Left ventricle myocardium superior (tissue), 1 donor: ENCODE measurements around the gene AGTRAP. TPM values are rescaled to one million over a fixed set of nuclear protein-coding genes. Genes with fewer than 3 reads are reported as not detected.

Source experiments
- ATAC-seq: fragments of 200-7000 bp; cut with Tn5 transposase; one replicate; pipeline ENCODE4 v1.9.1; 2020; ENCODE audit warnings: mild to moderate bottlenecking, moderate library complexity
- DNase-seq: peaks from one replicate; pipeline ENCODE4 v3.0.0-alpha.2; 2020
- intact Hi-C: fragments of 100-400 bp; cut with micrococcal nuclease; formaldehyde crosslinking; loops from one replicate; pipeline ENCODE4 v1.11.0; 2022
- total RNA-seq: library from RNA; stranded (reverse); fragmentation: NEBNext Ultra II Directional; extraction: Animal tissue kit (Norgen Biotek cat#: 25700); gene quantifications from one replicate; pipeline ENCODE4 v1.2.1, GENCODE V29; 2021
- donor health status: DM: no; HTN: yes; CAD: no; lungs with severe emphysema.

The AGTRAP gene
- total RNA-seq, 1 donor from 2014 or later = 13.4 TPM

DNA sequence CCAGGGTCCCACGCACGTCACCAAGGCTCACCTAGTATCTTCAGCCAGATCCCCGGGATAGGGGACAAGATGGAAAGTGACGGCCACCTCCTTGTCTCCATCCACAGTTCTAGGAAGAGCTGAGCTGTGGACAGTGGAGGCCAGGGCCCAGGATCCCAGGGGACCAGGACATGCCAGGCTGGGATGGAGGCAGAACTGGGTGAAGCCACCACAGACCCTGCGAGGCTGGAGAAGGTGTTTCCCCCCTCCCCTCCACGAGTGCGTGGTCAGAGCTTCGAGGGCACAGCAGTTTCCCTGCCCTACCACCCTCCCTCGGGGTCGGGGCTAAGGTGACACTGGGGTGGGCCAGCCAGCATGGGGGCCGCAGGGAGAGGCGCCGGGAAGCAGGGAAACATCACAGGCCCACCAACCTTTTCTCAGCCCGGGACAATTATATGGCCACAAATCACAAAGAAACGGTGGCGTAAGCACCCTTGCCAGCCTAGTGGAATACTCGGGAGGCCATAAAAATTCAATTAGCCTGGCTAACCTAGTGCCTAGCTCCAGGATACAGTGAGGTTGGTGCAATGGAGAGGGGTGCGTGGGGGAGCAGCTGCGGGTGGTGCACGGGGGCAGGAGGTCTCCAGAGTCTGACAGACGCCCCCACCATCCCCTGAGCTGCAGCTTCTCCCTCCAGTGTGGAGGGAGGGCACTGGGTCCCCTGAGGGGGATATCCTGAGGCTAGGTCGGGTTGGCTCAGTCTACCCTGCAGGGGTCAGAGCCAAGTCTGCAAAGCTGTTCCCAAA lies 31.1 kb upstream of the AGTRAP start:
- intact Hi-C loops = no loop called here
- no peak for ATAC-seq
- DNase-seq = no peak

- no peak for ATAC-seq
- intact Hi-C loops = no loop called here
- DNase-seq = no peak
These were observed 30.3 kb upstream of the AGTRAP start for GRCh38 chr1:11705596-11705995.

DNA sequence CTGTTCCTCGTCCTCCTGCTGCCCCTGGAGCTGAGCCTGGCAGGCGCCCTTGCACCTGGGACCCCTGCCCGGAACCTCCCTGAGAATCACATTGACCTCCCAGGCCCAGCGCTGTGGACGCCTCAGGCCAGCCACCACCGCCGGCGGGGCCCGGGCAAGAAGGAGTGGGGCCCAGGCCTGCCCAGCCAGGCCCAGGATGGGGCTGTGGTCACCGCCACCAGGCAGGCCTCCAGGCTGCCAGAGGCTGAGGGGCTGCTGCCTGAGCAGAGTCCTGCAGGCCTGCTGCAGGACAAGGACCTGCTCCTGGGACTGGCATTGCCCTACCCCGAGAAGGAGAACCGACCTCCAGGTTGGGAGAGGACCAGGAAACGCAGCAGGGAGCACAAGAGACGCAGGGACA lies 29.6 kb upstream of the AGTRAP start:
- DNase-seq (no peak), ATAC-seq (no peak)
- intact Hi-C loops = no loop called here

DNA sequence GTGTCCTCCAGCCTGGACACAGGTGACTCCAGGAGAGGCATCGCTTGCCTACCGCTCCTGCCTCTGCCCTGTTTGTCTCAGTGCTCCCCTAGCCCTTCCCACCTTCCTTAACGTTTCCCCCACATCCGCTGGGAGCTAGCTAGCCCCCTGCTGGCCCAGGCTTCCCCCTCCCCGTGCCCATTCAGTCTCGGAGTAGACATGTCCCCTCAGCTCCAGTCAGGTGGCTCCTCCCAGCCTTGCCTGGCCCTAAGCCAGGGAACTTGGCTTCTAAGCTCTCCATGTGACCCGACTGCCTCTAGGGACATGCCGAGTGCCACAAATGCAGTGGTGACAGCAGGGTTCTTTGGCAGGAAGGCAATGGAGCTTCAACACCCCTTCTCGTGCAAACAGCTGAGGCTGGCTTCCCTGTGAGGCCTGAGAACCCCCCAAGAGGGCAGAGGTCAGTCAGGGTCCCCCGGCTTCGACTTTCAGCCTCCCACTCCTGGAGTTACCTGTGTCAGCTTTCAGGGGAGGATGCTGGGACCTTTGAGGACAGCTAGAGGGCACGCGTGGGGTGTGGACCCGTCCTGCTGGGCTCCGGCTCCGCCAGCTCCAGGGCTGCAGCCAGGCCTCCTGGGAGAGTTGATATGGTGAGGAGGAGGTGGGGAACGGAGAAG lies 28.2 kb upstream of the AGTRAP start:
- ATAC-seq (peak; percentile 95), DNase-seq (peak; percentile 85)
- intact Hi-C loops = no loop called here

GRCh38 chr1:11708554-11709350 lies 27.2 kb upstream of the AGTRAP start:
- intact Hi-C loops = no loop called here
- no peak for ATAC-seq
- no peak for DNase-seq

DNA sequence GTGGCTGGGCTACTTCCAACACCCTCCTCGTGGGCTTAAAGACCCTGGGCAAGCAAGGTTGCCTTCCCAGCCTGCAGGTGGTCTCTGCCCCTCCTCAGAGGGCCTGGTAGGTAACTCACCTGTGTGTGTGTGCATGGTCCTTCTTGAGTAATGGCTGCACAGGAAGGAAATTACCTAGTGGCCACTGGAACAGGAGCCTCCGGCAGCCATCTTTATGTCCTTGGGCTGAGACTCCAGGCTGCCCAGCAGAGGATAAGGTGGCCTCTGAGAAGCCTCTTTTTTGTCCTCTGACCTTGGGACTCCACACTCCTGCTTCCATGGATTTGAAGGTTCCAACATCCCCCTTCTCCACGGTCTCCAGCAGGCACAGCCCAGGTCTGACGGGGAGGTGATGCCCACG lies 24.4 kb upstream of the AGTRAP start:
- ATAC-seq = no peak
- intact Hi-C loops = loop anchor here (10.0 kb wide), 1 partner anchor 57 kb away; the partner anchor contains the start of genes FBXO2 and FBXO44
- no peak for DNase-seq

- intact Hi-C loops = loop anchor here (10.0 kb wide), 1 partner anchor 57 kb away; the partner anchor contains the start of genes FBXO2 and FBXO44
- DNase-seq (no peak), ATAC-seq (no peak)
These were observed 23.7 kb upstream of the AGTRAP start for GRCh38 chr1:11712285-11712684.

DNA sequence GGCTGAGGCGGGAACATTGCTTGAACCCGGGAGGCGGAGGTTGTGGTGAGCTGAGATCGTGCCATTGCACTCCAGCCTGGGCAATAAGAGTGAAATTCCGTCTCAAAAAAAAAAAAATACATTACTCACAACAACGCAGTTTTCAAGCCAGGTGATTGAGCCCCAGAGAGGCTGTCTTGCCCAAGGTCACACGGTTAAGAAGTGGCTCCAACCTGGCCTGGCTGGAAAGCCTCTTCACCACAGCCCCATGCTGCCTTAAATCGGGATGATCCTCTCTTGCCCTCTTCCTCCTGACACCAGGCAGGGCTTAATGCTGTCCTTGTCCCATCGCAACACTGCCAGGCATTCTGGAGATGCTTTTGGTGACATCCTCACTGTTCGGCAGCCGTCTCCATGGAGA lies 22.8 kb upstream of the AGTRAP start:
- intact Hi-C loops = loop anchor here (10.0 kb wide), 1 partner anchor 58 kb away; the partner anchor contains the start of genes FBXO2 and FBXO44
- no peak for ATAC-seq
- no peak for DNase-seq

DNA sequence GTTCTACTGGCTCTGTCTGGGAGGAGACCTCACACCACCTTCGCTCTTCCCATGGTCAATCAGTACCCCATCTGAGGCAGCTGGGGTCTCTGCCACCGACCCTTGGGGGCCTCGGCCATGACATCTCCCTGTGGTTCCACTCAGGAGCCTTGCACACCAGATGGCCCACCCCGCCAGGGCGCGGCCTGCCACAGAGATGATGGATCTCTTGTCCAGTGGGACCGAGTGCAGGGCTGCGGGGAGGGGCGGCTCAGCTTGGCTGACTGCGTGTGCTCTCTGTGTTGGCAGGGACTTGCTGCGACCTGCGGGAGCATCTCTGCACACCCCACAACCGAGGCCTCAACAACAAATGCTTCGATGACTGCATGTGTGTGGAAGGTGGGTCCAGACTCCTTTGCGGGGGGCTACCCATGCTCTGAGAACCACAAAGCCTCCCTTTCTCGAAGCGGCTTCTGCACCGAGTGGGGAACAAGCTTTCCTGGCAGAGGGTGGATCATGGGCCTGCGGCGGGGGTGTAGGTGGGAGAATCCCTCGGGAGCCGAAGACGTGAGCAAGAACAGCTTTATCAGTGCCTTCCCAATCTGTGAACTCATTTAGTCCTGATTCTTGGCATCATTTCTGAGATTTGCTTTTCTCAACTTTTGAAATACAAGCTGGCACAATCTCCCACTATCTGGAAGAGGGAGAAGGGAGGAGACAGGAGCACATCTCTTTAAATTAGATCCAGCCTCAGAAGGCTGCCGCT lies 20.9 kb upstream of the AGTRAP start:
- intact Hi-C loops = loop anchor here (10.0 kb wide), 1 partner anchor 60 kb away; the partner anchor contains the start of genes FBXO2 and FBXO44
- DNase-seq (no peak), ATAC-seq (no peak)

GRCh38 chr1:11719313-11720032 lies 16.5 kb upstream of the AGTRAP start:
- intact Hi-C loops = loop anchor here (10.0 kb wide), 1 partner anchor 65 kb away; the partner anchor contains the start of genes FBXO2 and FBXO44
- peak; percentile 87 for ATAC-seq
- peak; percentile 89 for DNase-seq

DNA sequence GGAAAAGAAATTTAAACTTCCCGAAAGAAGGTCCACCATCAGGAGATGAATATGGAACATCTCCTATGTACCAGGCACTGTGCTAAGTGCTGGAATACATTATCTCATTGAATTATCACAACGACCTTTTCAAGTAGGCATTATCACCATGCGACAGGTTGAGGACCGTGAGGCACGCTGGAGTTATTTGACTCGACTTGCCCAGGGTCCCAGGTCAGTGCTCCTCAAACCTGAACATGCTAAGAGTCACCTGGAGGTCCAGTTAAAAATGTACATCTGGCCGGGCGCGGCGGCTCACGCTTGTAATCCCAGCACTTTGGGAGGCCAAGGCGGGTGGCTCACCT lies 15.9 kb upstream of the AGTRAP start:
- DNase-seq = no peak
- ATAC-seq = peak; percentile 8
- intact Hi-C loops = no loop called here

DNA sequence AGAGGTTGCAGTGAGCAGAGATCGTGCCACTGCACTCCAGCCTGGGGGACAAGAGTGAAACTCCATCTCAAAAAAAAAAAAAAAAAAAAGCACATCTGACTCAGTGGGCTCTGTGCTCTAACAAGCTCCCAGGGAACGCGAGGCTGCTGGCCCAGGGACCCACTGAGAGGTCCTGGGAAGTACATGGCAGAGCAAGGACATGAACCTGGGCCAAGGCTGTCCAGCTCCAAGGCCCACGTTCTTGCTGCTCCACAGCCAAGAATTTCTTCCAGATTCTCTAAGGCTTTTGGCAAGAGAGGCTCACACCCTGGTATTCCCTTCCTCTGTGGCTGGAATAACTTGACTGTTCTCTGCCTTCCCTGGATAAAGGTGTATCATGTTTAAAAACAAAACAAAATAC lies 15.4 kb upstream of the AGTRAP start:
- intact Hi-C loops = no loop called here
- DNase-seq (no peak), ATAC-seq (no peak)

DNA sequence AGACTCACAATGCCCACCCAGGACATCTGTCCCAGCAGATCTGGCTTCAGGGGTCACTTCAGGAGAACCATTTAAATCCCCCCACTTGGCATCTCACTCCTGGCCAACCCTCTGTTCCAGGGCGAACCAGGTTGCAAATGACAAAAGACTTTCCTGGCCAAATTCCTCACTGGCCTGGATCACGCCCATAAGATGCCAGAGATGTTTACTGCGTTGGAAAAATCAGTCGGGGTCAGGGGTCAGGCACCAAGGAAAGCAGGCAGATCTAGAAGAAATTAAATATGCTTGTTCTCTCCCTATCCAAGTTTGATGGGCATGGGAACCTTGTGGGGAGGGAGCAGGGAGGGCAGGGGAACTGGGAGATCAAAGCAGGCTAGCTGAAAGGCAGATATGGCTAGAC lies 14.6 kb upstream of the AGTRAP start:
- no peak for ATAC-seq
- intact Hi-C loops = no loop called here
- DNase-seq = no peak

GRCh38 chr1:11722538-11722937 lies 13.4 kb upstream of the AGTRAP start:
- ATAC-seq = no peak
- intact Hi-C loops = no loop called here
- DNase-seq = no peak

DNA sequence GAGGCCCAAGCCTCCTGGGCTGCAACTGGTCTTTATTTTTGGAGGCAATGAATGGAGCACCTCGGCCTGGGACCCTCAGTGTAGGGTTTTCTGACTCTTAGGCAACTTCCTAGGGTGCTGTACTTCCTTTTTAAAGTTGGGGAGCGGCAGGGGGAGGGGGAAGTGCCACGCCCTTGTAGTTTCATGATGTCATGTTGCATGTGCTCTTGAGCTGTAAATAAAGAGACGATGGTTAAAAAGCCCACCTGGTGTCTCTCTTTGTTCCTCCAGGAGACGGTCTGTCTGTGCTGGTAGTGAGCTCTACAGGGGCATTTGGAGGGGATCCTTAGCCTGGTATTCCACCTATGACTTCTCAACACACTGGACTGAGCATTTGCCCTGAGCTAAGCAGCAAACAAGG lies 10.3 kb upstream of the AGTRAP start:
- intact Hi-C loops = no loop called here
- DNase-seq = no peak
- no peak for ATAC-seq

- DNase-seq = no peak
- intact Hi-C loops = no loop called here
These were observed 8.8 kb upstream of the AGTRAP start for GRCh38 chr1:11727119-11727518.

DNA sequence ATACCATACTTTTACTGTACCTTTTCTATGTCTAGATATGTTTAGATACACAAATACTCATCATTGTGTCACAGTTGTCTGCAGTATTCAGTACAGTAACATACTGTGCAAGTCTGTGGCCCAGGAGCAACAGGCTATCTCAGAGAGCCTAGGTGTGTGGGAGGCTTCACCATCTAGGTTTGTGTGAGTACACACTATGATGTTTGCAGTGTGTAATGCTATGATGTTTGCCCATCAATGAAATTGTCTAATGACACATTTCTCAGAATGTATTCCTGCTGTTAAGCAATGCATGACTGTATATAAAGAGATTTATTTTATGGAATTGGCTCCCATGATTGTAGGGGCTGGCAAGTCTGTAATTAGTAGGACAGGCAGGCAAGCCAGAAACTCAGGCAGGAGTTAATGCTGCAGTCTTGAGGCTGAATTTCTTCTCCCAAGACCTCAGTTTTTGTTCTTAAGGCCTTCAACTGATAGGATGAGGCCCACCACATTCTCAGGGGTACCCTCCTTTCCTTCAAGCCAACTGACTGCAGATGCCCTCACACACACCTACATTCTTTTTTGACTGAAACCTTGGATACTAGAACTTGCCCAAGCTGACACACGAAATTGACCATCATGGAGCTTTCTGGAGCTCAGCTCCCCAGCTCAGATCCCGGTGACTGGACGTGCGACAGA lies 7.7 kb upstream of the AGTRAP start:
- ATAC-seq (no peak), DNase-seq (no peak)
- intact Hi-C loops = no loop called here

More at GRCh38 chr1:11727119-11727518, 8.8 kb upstream of the AGTRAP start:
- ATAC-seq = no peak

- ATAC-seq = no peak
- intact Hi-C loops = no loop called here
These were observed 6.8 kb upstream of the AGTRAP start for GRCh38 chr1:11729155-11729497.

More at GRCh38 chr1:11729155-11729497, 6.8 kb upstream of the AGTRAP start:
- no peak for DNase-seq
